Activated CD8-positive, alpha-beta memory T cell treated with anti-CD3 and anti-CD28 coated beads, Interleukin-2, amount 50 U/mL, for 1 hour (primary cell): ENCODE data around the gene HIVEP3.
"Not testable (repeated sequence)": the region's sequence is repeated elsewhere in the genome, so short reads cannot be mapped to it uniquely, and the experiment has no call there.

Source experiments
- DNase-seq: peaks from one replicate; pipeline ENCODE4 v3.0.0-alpha.2; 2020; ENCODE audit errors: extremely low read depth

Gene HIVEP3

DNA sequence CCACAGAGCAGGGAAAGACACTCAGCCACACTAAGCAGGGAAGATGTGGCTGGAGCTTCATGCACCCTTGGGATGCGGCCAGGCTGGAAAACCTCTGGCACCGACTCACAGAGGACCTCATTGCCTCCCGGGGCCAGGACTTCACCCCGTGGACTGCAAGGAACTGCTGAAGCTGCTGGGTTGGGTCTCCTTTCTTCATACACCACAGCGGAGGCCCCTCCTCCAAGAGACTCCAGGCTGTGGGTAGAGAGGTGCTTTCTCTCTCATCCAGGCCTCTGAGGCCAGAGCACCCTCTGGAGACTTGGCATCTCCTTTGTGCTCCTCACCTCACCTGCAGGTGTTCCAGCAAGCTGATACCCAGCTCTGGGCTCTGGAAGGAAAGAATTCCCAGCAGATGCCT lies 358.2 kb downstream of the HIVEP3 start:
- no peak for DNase-seq

DNA sequence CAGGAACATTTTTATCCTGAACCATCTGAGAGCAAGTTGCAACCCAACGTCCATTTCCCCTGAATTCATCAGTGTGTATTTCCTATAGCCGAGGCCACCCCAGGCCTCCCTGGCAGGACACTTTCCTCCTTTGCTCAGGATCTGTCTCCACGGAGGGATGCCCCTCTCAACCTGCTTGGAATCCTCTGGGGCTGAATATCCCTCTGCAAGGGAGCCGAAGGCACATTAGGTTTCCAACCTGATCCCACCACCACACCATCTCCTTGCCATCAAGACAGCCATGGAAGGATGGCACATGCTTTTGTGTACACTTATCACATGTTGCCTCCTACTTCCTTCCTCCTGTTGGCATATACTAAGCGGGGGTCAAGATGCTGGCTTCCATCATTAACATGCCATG lies 359.4 kb downstream of the HIVEP3 start:
- DNase-seq: no peak

DNA sequence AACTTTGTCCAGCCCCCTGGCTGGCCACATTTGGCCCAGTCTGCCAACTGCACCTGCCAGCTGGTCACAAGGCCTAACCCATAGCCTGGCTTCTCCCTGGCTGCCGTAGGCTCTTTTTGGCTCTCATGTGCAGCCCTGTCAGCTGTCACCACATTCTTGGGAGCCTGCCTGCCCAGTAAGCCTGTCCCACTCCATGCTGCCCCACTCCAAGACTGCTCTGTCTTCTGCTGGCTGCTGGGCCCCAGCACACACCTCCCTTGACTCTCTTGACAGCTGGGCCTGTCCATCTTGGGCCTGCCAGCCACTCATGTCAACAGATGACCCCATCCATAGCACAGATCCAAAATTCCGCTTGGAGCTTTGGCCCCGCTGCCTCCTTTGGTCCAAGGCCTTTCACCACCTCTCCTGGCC lies 360.0 kb downstream of the HIVEP3 start:
- DNase-seq: no peak

DNA sequence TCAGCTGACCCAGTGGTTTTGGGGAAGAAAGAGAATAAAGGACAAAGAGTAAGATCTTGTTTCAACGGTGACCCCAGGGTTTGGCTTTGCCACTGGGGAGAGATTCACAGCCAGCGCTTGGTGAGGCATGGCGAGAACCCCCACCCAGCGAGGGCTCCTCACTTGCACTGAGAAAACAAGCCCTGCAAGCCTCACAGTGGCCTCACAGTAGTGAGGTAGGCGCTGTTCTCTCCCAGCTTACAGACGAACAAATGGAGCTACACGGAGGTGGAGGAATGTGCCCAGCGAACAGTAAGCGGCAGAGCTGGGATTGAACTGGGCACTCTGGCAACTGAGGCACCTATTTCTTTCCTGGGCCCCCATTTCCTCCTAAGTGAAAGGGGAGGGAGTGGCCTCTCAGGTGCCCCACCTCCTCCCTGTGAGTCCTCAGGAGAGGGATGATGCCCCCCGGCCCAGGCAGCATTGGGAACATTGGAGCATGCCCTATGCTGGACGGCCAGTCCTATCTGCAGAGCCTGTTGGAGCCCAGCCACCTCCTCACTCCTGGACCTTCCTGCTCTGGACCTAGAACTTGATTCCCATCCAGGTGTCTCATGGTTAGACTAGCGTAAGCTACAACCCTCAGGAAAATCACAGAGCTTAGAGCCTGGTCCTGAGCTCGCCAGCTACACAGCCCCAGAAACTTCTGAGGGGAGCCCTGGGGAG lies 360.8 kb downstream of the HIVEP3 start:
- DNase-seq: no peak

DNA sequence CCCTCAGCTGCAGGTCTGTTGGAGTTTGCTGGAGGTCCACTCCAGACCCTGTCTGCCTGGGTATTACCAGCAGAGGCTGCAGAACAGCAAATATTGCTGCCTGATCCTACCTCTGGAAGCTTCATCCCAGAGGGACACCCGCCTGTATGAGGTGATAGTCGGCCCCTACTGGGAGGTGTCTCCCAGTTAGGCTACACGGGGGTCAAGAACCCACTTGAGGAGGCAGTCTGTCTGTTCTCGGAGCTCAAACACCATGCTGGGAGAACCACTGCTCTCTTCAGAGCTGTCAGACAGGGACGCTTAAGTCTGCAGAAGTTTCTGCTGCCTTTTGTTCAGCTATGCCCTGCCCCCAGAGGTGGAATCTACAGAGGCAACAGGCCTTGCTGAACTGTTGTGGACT lies 364.0 kb downstream of the HIVEP3 start:
- DNase-seq: not testable (repeated sequence)

DNA sequence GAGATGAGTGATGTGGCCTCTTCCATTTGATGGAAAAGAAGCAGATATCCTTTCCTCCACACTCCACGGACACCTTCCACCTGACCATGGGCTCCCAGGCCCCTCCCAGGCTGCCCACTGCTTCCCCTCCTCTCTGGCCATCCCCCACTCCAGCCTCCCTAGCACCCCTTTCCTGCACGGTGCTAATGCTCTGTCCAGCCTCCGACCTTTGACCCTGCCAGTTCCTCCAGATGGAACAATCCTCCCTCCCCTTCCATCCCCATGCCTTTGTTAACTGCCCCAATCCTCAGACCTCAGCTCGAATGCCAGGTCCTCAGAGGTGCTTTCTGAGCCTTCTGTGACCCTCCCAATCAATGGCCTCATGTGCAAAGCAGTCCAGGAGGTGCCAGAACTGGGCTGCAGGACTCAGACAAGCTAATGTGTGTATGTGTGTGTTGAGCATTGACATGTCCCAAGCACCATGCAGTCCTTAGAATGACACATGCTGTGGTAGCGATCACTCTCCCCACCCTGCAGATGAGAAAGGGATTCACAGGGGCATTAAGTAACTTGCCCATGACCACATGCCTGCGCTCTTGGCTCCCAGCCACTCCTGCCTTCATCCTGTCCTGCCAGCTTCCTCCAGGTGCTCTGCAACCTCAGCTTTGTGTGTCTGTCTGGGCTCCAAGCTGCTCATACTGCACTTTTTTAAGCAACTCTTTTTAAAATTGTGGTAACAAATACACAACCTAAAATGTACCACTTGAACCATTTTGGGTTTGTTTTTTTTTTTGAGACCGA lies 370.8 kb downstream of the HIVEP3 start:
- DNase-seq: no peak

DNA sequence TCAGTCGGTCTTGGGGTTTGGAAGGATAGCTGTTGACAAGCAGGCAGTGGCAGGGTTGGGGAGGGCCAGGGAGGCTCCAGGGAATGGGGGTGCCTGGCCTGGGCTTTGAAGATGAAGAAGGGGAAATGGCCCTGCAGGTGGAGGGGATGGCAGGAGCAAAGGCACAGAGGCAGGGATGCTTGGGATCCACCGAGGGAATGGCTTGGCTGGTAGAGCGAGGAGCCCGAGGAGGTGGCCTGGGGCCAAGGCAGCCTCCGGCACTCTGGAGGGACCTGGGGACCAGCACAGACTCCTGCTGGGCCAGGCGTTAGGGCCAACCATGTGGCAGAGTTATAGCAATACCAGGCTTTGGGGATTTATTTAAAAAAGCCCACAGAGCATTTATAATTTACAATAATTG lies 371.4 kb downstream of the HIVEP3 start:
- no peak for DNase-seq

DNA sequence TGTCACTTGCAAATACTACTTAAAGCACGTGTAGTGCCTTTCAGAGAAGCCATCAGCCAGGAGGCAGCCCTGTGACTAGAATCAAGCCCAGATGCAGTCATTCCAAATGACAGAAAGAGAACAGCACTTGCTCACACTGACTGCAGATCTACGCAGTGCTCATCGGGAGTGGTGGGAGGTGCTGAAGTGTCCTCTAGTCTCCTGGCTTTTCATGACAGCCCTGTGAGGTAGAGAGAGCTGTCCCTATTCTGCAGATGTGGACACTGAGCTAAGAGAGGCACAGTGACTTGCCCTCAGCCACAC lies 371.9 kb downstream of the HIVEP3 start:
- DNase-seq: no peak

DNA sequence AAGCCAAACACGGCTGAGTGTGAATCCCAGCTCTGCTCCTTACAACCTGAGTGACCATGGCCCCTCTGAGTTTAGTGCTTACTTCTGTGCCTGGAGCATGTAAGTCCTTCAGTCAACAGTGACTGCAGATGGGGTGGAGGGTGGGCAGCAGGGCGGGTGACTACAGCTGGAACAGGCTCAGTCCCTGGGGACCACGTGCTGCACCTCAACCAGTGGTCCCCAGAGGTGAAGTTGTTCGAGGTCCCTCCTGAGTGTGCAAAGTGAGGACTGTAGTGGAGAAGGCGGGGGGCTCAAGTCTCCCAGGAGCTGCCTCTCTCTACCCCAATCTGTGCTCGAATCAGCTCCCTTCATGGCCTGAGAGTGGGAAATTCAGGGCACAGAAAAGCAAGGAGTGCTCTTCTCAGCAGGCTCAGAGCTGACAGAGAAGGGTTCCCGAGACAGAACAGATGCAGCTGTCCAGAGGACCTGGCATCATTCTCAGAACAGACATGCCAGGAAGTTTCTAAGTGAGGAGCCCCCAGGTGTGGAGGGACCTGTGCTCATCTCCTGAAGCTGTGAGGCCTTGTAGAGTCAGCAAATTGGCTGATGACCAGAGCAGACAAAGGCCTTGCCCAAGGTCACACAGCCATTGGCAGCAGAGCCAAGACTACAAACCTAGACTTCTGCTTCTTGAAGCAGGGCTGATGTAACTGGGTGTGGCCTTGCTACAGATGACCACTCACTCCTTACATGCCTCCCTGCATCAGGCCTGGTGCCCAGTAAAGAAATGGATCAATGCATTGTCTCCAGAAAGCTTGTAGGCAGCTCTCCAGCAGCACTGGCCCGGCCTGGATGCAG lies 372.5 kb downstream of the HIVEP3 start:
- DNase-seq: no peak

DNA sequence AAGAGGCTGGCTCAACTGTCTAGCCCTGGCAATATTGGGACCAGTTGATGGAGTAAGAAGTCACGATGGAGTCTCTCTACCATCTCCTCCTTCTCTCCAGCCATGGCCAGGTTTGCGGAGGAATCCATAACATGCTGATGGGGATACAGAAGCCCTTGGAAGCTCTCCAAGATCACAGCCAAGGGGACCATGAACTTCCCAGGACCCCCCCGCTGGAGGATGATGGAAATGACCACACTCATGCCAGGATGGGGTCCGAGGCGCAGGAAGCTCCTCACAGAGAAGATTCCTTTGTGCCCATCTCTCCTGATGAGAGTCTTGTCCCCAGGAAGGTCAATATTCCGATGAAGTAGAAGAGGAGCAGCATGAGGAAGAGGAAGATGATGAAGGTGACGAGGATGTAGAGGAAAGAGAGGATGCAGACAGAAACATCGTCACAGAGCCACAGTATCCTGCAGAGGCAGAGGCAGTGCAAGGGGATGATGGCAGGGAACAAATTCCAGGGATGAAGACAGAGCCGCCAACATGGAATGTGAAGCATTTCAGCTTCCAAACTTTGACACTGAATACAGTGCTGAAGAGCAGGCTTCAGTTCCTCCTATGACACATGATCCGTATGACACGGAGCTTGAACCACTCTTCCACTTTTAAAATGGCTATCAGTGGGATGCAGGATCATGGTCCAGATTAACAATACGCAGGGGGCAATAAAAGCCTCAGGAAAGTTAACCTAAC lies 376.4 kb downstream of the HIVEP3 start:
- no peak for DNase-seq

DNA sequence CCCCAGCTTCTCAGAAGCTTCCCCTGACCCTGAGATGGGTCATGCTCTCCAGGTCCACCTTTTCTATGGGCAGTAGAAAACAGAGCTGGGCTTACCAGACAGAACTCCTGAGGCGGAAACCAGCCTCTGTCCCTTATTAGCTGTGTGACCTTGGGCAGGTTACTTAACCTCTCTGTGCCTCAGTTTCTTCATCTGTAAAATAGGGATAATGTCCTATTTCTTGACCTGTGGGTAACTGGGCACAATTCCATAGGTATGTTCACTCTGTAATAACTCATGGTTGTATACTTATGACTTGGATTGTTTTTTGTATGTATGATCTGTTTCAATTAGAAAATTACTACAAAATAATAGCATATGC lies 377.1 kb downstream of the HIVEP3 start:
- no peak for DNase-seq

DNA sequence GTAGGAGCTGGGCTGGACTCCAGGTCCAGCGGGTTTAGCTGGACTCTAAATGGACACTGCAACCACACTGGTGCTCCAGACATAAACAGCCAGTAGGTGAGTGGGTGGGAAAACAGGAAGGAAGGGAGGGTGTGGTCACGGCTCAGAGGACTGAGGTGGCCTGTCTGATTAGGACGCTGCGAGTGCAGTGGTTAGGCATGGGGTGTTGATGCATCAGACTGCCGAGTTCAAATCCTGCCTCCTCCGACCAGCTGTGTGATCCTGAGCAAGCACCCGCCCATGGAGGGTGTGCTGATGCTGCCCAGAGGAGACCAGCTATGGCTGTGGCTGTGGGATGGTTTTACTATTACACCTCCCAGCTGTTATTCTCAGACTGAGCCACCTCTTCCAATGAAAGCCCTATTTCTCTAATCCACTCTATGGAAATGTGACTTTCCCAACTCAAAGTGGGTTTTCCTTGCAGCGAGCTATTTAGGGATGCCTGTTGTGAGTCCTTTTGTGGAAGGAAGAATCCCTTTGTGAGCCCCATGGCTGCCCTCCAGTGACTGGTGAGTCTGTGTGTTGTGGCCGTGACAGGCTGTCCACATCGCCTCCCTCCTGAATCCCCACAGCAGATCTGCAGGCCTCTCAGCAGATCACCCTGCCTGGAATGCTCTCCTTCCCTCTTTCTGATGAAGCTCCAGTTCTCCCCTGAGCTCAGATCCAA lies 377.7 kb downstream of the HIVEP3 start:
- no peak for DNase-seq

DNA sequence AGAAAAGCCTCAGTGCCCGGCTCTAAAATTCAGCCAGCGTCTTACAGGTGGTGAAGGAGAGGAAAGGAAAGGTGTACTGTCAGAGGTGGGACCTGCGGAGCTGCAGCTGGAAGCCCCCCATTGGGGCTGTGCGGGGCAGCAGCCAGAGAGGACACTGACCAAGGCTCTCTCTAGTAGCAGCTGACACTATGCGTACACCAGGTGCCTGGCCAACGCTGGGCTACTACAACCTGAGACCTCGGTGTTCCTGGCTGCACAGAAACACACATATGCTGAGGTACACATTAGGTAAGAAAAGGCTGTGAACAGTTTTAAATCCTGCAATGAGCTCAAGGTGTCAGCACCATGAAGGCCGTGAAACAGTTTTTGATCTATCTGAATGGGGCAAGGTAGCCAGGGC lies 378.7 kb downstream of the HIVEP3 start:
- DNase-seq: no peak

DNA sequence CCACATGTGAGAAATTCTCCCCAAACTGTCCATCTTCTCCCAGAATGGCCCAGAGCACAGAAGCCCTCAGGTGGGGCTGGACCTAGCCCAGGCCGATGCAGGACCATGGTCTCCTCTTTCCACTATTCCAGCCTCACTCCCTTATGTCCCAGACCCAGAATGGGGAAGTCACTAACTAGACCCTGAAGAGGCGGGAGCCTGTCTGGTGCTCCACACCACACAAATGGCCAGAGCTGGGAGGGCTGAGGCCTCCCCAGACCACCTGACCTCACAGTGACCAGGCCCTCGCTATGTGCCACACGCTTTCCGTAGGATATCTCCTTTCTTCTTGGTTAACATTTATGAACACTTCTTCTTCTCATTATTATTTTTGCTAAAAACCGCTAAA lies 379.3 kb downstream of the HIVEP3 start:
- no peak for DNase-seq

DNA sequence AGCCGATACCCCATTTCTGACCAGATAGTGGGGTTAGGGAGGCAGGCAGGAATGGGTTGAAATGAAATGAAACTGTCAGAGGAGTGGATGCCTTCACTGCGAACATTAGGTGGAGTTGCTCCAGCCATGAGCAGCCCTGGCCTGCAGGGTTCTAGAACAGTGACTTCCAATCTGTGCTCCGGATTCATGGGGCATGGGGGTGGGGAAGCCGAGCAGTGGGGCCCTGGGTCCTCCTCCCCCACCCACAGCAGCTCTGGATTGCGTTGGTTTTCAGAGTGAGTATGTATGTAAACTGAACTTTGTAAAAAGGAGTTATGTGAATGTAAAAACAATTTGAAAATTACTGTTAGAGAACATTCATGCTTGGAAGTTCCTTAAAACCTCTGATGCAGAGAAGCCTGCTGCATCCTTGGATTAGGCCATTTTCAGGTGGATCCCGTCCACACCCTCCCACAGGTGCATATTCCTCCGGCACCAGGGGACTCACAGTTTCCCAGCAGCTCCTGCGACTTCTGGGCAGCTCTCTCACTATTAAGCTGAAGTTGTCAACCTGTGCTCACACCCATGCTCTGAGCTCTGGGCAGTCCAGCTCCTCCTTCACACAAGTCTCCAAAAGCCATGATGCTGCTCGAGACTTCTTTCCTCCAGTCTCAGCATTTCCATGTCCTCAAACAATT lies 379.8 kb downstream of the HIVEP3 start:
- DNase-seq: no peak

DNA sequence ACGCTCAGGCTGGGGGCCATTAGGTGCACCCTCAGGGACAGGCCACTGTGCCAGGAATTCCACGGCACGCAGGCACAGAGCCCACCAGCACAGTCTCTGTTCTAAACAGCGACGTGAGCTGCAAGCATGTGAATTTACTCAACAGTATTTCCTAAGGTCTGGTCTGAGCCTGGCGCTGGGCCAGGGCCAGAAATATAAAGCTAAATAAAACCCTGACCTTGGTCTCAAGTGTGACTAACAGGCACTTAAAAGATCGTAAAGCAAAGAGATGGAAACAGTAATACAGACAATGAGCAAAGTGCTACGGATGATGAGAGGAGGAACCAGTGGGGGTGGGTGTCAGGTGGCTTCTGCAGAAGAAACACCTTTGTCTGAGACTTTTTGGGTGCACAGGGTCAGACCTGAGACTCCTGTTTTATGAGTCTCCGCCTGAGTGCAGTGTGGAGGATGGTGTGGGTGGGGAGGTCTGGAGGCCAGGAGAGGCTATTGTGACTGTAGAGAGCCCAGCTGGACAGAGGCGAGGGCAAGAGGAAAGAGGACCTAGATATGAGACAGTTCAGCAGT lies 380.9 kb downstream of the HIVEP3 start:
- DNase-seq: no peak

DNA sequence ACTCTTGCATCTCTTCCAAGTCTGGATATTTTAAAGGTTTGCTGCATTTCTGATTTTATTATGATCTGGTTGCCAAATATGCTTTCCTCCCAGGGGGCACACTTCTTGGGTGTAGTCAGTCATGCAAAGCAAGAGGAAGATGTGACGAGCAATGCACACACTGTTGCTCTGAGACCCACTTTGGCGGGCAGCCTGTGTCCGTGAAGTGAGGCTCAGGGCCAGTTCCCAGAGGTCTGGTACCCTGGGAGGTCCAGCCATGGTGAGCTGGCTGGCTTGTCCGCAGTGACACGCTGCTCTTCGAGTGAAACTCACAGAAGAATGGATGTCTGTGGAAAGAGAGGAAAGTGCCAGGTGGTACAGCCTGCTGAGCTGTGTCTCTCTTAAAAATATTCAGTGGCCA lies 381.5 kb downstream of the HIVEP3 start:
- no peak for DNase-seq

DNA sequence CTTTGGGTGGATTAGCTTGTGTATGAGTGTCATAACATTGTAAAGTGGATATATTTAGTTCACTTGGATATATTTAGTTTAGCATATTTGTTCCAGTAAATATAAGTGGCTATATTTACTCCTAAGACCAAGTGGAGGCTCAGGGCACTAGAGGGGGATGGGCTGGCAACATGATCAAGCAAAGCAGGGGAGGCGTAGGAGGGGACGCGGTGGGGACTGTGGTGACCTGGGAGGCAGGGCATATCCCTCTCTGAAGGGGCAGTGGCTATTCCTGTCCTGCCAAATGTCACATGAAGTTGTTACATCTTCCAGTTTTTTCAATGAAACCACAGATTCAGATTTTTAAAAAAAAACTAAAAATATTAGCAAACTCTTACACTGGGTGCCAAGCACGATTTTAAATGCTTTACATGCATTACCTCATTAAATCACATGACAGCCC lies 382.3 kb downstream of the HIVEP3 start:
- DNase-seq: no peak

DNA sequence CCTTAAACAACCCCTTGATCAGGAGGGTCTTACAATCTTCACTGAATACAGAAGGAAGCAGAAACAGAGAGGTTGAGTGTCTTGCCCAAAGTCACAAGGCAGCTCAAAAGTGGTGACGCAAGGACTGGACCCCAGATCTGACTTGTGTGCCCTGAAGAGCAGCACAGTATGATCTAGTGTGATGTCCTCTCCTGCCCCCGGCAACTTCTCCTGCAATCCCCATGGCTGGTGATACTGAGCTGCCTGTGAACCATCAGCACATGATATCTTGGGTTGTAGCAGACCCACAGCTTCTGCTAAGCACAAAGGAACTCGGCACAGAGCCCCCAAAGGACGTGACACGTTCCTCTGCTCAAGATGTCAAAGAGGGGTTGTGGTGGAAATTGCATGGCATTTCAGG lies 383.0 kb downstream of the HIVEP3 start:
- no peak for DNase-seq

DNA sequence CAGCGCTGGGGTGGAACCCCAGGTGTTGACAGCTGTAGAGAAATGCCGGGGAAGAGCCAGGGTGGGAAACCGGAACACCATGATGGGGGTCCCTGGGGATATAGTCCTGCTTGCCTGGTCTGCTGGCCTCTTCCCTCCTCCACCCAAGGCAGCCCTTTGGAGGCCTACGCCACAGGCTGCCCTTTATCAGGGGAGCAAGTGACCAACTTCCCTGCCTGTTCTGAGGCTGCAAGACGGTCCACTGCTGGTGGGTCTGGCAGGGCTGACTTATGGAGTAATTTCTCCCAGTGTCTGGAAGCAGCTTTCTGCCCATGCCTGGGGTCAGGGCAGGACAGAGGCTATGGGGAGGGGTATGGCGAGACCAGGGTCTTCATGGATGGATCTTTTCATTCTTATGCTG lies 383.4 kb downstream of the HIVEP3 start:
- no peak for DNase-seq
